H1 (cell line): ENCODE results near the gene ST6GALNAC3. TPM values are rescaled to one million over a fixed set of nuclear protein-coding genes. Genes with fewer than 3 reads are reported as not detected.

Experiments used
- CTCF ChIA-PET: fragments of 300-600 bp; sonication (Branson Sonifier 250); formaldehyde crosslinking; loops from one replicate; lab custom pipeline; 2021; ENCODE audit not compliant: partially characterized antibody; lab: Charles Lee
- POLR2A ChIA-PET: fragments of 300-600 bp; sonication (Branson Sonifier 250); formaldehyde crosslinking; loops from one replicate; lab custom pipeline; 2021; ENCODE audit warnings: inconsistent platforms; ENCODE audit not compliant: partially characterized antibody; lab: Charles Lee
- DNase-seq, 2 experiments: peaks; one replicate each; pipeline versions ENCODE4 v3.0.0 to v3.0.0-alpha.2; 2010 to 2022; ENCODE audit warnings: low spot score in 2 of 2, low read depth in 1 of 2, mixed read lengths in 1 of 2
- FAIRE-seq: peaks from 2 replicates; lab custom pipeline; 2011; peaks lifted over from hg19 to GRCh38; lab: Jason Lieb, UNC
- H2AFZ ChIP-seq: 2 replicates; pipeline ENCODE4 v1.8.1; 2012; ENCODE audit warnings: low read length, inconsistent platforms
- H2AK5ac ChIP-seq: 2 replicates; pipeline ENCODE4 v1.6.1; 2013; ENCODE audit warnings: low read depth, low read length
- H2BK120ac ChIP-seq: replicated peaks from 2 replicates; pipeline ENCODE3; 2013; ENCODE audit warnings: low read depth, low read length, inconsistent platforms
- H2BK12ac ChIP-seq: 2 replicates; pipeline ENCODE4 v1.6.1; 2013; ENCODE audit warnings: low read depth, low read length
- H2BK15ac ChIP-seq: 2 replicates; pipeline ENCODE4 v1.6.1; 2013; ENCODE audit warnings: low read length
- H2BK20ac ChIP-seq: 2 replicates; pipeline ENCODE4 v1.6.1; 2013; ENCODE audit warnings: low read length
- H2BK5ac ChIP-seq: 2 replicates; pipeline ENCODE4 v1.6.1; 2013; ENCODE audit warnings: low read depth, low read length
- H3K14ac ChIP-seq: 2 replicates; pipeline ENCODE4 v1.6.1; 2013; ENCODE audit warnings: inconsistent platforms; ENCODE audit not compliant: insufficient read length
- H3K18ac ChIP-seq: 2 replicates; pipeline ENCODE4 v1.6.1; 2013; ENCODE audit warnings: low read length; ENCODE audit errors: extremely low read depth
- H3K23ac ChIP-seq: 2 replicates; pipeline ENCODE4 v1.6.1; 2013; ENCODE audit warnings: inconsistent platforms; ENCODE audit not compliant: insufficient read length
- H3K23me2 ChIP-seq: 2 replicates; pipeline ENCODE4 v1.6.1; 2013; ENCODE audit warnings: low read depth, low read length
- H3K27ac ChIP-seq: 2 replicates; pipeline ENCODE4 v1.6.1; 2011; ENCODE audit warnings: low read depth, low read length, inconsistent platforms
- H3K27me3 ChIP-seq, 4 experiments: replicated peaks in 1 of 4; 1 replicate in 1 of 4; 2 replicates in 3 of 4; pipeline versions ENCODE4 v1.6.1 to v1.8.1; 2011 to 2013; ENCODE audit warnings: low read length in 3 of 4, mild to moderate bottlenecking in 3 of 4, inconsistent platforms in 2 of 4, mixed read lengths in 2 of 4, moderate library complexity in 1 of 4; ENCODE audit not compliant: control insufficient read depth in 3 of 4, insufficient read depth in 3 of 4; ENCODE audit errors: extremely low read depth in 1 of 4
- H3K36me3 ChIP-seq, 4 experiments: 2 replicates each; pipeline versions ENCODE4 v1.6.1 to v1.8.1; 2011 to 2013; ENCODE audit warnings: mild to moderate bottlenecking in 4 of 4, low read length in 3 of 4, moderate library complexity in 2 of 4, control low read depth in 1 of 4, inconsistent platforms in 1 of 4; ENCODE audit not compliant: insufficient read depth in 4 of 4, control insufficient read depth in 2 of 4
- H3K4ac ChIP-seq: replicated peaks from 2 replicates; pipeline ENCODE3; 2013; ENCODE audit warnings: low read length, low read depth, mixed read lengths, inconsistent platforms; ENCODE audit not compliant: insufficient read length
- H3K4me1 ChIP-seq, 4 experiments: replicated peaks in 1 of 4; 1 replicate in 1 of 4; 2 replicates in 3 of 4; pipeline versions ENCODE4 v1.6.1 to v1.8.1; 2011 to 2013; ENCODE audit warnings: low read length in 3 of 4, inconsistent platforms in 2 of 4, mixed read lengths in 1 of 4; ENCODE audit not compliant: insufficient read depth in 4 of 4, control insufficient read depth in 3 of 4
- H3K4me2 ChIP-seq, 2 experiments: 2 replicates each; pipeline versions ENCODE4 v1.6.1 to v1.8.1; 2011 to 2013; ENCODE audit warnings: low read depth in 2 of 2, low read length in 2 of 2, control low read depth in 1 of 2, inconsistent platforms in 1 of 2, mild to moderate bottlenecking in 1 of 2; ENCODE audit not compliant: insufficient read depth in 1 of 2
- H3K4me3 ChIP-seq, 4 experiments: fragments of 200-600, 300-600 bp in 1 of 4; sonication (generic), shearing (Covaris generic), sonication (Bioruptor Twin) in 1 of 4; 2 replicates each; pipeline versions ENCODE4 v1.5.1 to v1.8.1; 2011 to 2016; ENCODE audit warnings: low read length in 4 of 4, low read depth in 3 of 4, control low read depth in 2 of 4, inconsistent platforms in 2 of 4, mild to moderate bottlenecking in 2 of 4, mixed read lengths in 1 of 4, moderate library complexity in 1 of 4; ENCODE audit not compliant: insufficient read depth in 2 of 4; ENCODE audit errors: extremely low read depth in 1 of 4
- H3K56ac ChIP-seq: replicated peaks from 2 replicates; pipeline ENCODE3; 2013; ENCODE audit warnings: low read depth, mild to moderate bottlenecking, mixed read lengths, low read length, inconsistent platforms; ENCODE audit not compliant: insufficient read length
- H3K79me1 ChIP-seq: 2 replicates; pipeline ENCODE4 v1.6.1; 2013; ENCODE audit warnings: low read depth, low read length, control low read depth
- H3K79me2 ChIP-seq, 2 experiments: 2 replicates each; pipeline versions ENCODE4 v1.6.1 to v1.8.1; 2012 to 2013; ENCODE audit warnings: low read length in 2 of 2, mild to moderate bottlenecking in 2 of 2, inconsistent platforms in 1 of 2; ENCODE audit not compliant: insufficient read depth in 2 of 2, control insufficient read depth in 1 of 2
- H3K9ac ChIP-seq, 4 experiments: replicated peaks in 1 of 4; 1 replicate in 1 of 4; 2 replicates in 3 of 4; pipeline versions ENCODE4 v1.6.1 to v1.8.1; 2011 to 2013; ENCODE audit warnings: low read depth in 3 of 4, low read length in 3 of 4, control low read depth in 2 of 4, mild to moderate bottlenecking in 2 of 4, moderate library complexity in 2 of 4, inconsistent platforms in 1 of 4; ENCODE audit errors: extremely low read depth in 1 of 4
- H3K9me3 ChIP-seq, 2 experiments: 2 replicates each; pipeline versions ENCODE4 v1.6.1 to v1.8.1; 2012 to 2013; ENCODE audit warnings: mild to moderate bottlenecking in 2 of 2, moderate library complexity in 2 of 2, control low read depth in 1 of 2, inconsistent platforms in 1 of 2, low read depth in 1 of 2, low read length in 1 of 2, mixed read lengths in 1 of 2; ENCODE audit not compliant: insufficient read depth in 2 of 2
- H4K20me1 ChIP-seq, 2 experiments: replicated peaks in 1 of 2; 2 replicates each; pipeline versions ENCODE3 to v1.8.1; 2011 to 2013; ENCODE audit warnings: inconsistent platforms in 2 of 2, low read length in 2 of 2, mild to moderate bottlenecking in 1 of 2; ENCODE audit not compliant: insufficient read depth in 2 of 2, control insufficient read depth in 1 of 2
- H4K5ac ChIP-seq: 2 replicates; pipeline ENCODE4 v1.6.1; 2013; ENCODE audit warnings: low read length, low read depth, mixed read lengths, inconsistent platforms; ENCODE audit not compliant: insufficient read length
- H4K8ac ChIP-seq: 2 replicates; pipeline ENCODE4 v1.8.0; 2013; ENCODE audit warnings: mild to moderate bottlenecking, moderate library complexity, low read length, inconsistent platforms; ENCODE audit not compliant: insufficient read depth; ENCODE audit errors: extremely low read depth
- H4K91ac ChIP-seq: replicated peaks from 2 replicates; pipeline ENCODE3; 2013; ENCODE audit warnings: low read length, mixed read lengths, inconsistent platforms; ENCODE audit not compliant: insufficient read length
- ASH2L ChIP-seq: fragments of 200-600, 300-600 bp; sonication (generic); IDR thresholded peaks from one replicate; pipeline ENCODE4 v1.7.1; 2017; ENCODE audit warnings: low read length
- BACH1 ChIP-seq: IDR thresholded peaks from 2 replicates; pipeline ENCODE4 v1.6.1; 2012; ENCODE audit warnings: low read length, improper control_type of control experiment
- CBX8 ChIP-seq: fragments of 300-800, 300-1000 bp; sonication (generic); IDR thresholded peaks from 2 replicates; pipeline ENCODE4 v1.7.1; 2016; ENCODE audit warnings: low read depth, low read length, borderline replicate concordance
- CTBP2 ChIP-seq: IDR thresholded peaks from 2 replicates; pipeline ENCODE4 v1.7.0; 2011; ENCODE audit warnings: borderline replicate concordance, mild to moderate bottlenecking, moderate library complexity, mixed read lengths, low read length; ENCODE audit not compliant: insufficient read depth, insufficient read length
- FOSL1 ChIP-seq: IDR thresholded peaks from 2 replicates; pipeline ENCODE4 v1.6.1; 2011; ENCODE audit warnings: mild to moderate bottlenecking, low read depth, low read length, moderate library complexity; ENCODE audit not compliant: insufficient read depth
- GTF2F1 ChIP-seq: IDR thresholded peaks from 2 replicates; pipeline ENCODE4 v1.6.1; 2012; ENCODE audit warnings: low read depth, low read length, improper control_type of control experiment, borderline replicate concordance
- HDAC2 ChIP-seq, 2 experiments: fragments of 300-600 bp in 1 of 2; sonication (generic) in 1 of 2; IDR thresholded peaks; 2 replicates each; pipeline ENCODE4 v1.6.1; 2011 to 2012; ENCODE audit warnings: low read depth in 2 of 2, low read length in 2 of 2, mild to moderate bottlenecking in 2 of 2, moderate library complexity in 2 of 2, borderline replicate concordance in 1 of 2, inconsistent platforms in 1 of 2
- MAFK ChIP-seq: IDR thresholded peaks from 2 replicates; pipeline ENCODE4 v1.6.1; 2012; ENCODE audit warnings: low read depth, mild to moderate bottlenecking, improper control_type of control experiment, low read length
- NANOG ChIP-seq: IDR thresholded peaks from 2 replicates; pipeline ENCODE4 v1.6.1; 2011; ENCODE audit warnings: low read length, low read depth, mild to moderate bottlenecking, inconsistent platforms; ENCODE audit not compliant: insufficient read depth, poor library complexity, severe bottlenecking
- PHF8 ChIP-seq: fragments of 200-600 bp; sonication (generic); conservative IDR thresholded peaks from 2 replicates; pipeline ENCODE4 v1.7.1; 2012; ENCODE audit warnings: low read depth, mild to moderate bottlenecking, inconsistent platforms, low read length, moderate library complexity
- RNF2 ChIP-seq: fragments of 200-900, 300-1000 bp; sonication (generic); IDR thresholded peaks from 2 replicates; pipeline ENCODE4 v1.7.1; 2016; ENCODE audit warnings: borderline replicate concordance, low read depth, mild to moderate bottlenecking, antibody characterized with exemption, low read length; ENCODE audit not compliant: poor library complexity, severe bottlenecking; ENCODE audit errors: missing control alignments
- SIN3A ChIP-seq, 2 experiments: IDR thresholded peaks in 1 of 2; conservative IDR thresholded peaks in 1 of 2; 2 replicates each; pipeline ENCODE4 v1.6.1; 2011 to 2012; ENCODE audit warnings: low read length in 2 of 2, improper control_type of control experiment in 1 of 2, low read depth in 1 of 2, mild to moderate bottlenecking in 1 of 2
- WGBS, 2 experiments: shearing (Covaris generic) in 1 of 2; methylation state at CpG; one replicate each; pipeline versions ENCODE4 v1.1.6 to v1.1.7; 2013 to 2015; ENCODE audit warnings: low lambda C conversion rate in 2 of 2, mixed read lengths in 2 of 2, inconsistent platforms in 1 of 2, low coverage in 1 of 2, missing lambda C conversion rate in 1 of 2; ENCODE audit not compliant: insufficient replicate concordance in 2 of 2, insufficient coverage in 1 of 2, insufficient read length in 1 of 2; ENCODE audit errors: extremely low coverage in 1 of 2, missing lambda C conversion rate in 1 of 2; 5-methylcytosine and 5-hydroxymethylcytosine counted together
- polyA plus RNA-seq, 7 experiments: library from polyadenylated mRNA; depleted of rRNA in 3 of 7; stranded (reverse) in 5 of 7; unstranded in 2 of 7; fragments of >200 nt in 5 of 7; fragments of 200-250 nt in 2 of 7; gene quantifications; 1 replicate in 5 of 7; 2 replicates in 1 of 7; 4 replicates in 1 of 7; pipeline versions ENCODE4 v1.2.1 to v1.2.3, GENCODE V29; 2011 to 2013; ENCODE audit warnings: missing spikeins in 2 of 7, mixed read lengths in 2 of 7
- total RNA-seq: library from RNA; stranded (reverse); fragmentation: NEBNext Ultra II Directional; extraction: Animal tissue kit (Norgen Biotek cat#: 25700); gene quantifications from 2 replicates; pipeline ENCODE4 v1.2.1, GENCODE V29; 2021

The ST6GALNAC3 gene
- total and polyA plus RNA-seq, 2 of the 8 experiments (the other 6 are each of a cell fraction or from before 2014, with no cell fraction given): 4.9 to 19.0 TPM

- Histone ChIP-seq H2BK12ac (no peak overlapping the region), H3K79me2 (no peaks in the 10 kb centered on the region), H3K9ac (no peak overlapping the region), H2AK5ac (no peak overlapping the region), H3K18ac (no peak overlapping the region), H3K23ac (no peak overlapping the region), H3K4me3 (no peak overlapping the region), H3K4me2 (no peak overlapping the region), H2BK15ac (no peak overlapping the region), H4K5ac (no peak overlapping the region), H3K4ac (no peak overlapping the region), H2BK120ac (no peak overlapping the region), H3K9me3 (no peaks in the 10 kb centered on the region), H2BK20ac (no peak overlapping the region), H4K91ac (no peak overlapping the region), H3K79me1 (no peaks in the 10 kb centered on the region), H4K8ac (no peak overlapping the region), H4K20me1 (no peaks in the 10 kb centered on the region), H2AFZ (no peak overlapping the region), H3K27me3 (no peaks in the 10 kb centered on the region), H3K36me3 (no peaks in the 10 kb centered on the region), H3K14ac (no peak overlapping the region), H3K27ac (no peak overlapping the region), H2BK5ac (no peak overlapping the region), H3K23me2 (no peaks in the 10 kb centered on the region), H3K4me1 (peaks cover 0 to 5% (median 0%) of the 10 kb centered on the region in 4 experiments; a peak in 4 of 7 replicates), H3K56ac (no peak overlapping the region)
- DNase-seq: no peak
- ChIA-PET CTCF (no interaction called here), POLR2A (no interaction called here)
- no peak for FAIRE-seq
- 95% methylated on average over 4 of the region's 4 CpGs; no CpG with 5 or more reads in 1 of the 2 experiments for WGBS, 2 experiments
- TF ChIP-seq CTBP2 (no peak), FOSL1 (no peak), MAFK (no peak), NANOG (no peak), ASH2L (no peak), SIN3A (conservative IDR thresholded peaks at IDR 0.05 in 1 of 2, IDR thresholded peaks at IDR 0.05 in 1 of 2; ENCODE audit: low read depth in 1 of 2, low read length in 2 of 2) (no peak), HDAC2 (IDR thresholded peaks at IDR 0.05; ENCODE audit: borderline replicate concordance in 1 of 2, low read depth in 2 of 2, low read length in 2 of 2) (no peak), GTF2F1 (no peak), BACH1 (no peak), CBX8 (no peak), RNF2 (no peak), PHF8 (no peak)
These were observed 511.6 kb downstream of the ST6GALNAC3 start for GRCh38 chr1:76585980-76586674.
